Lower leg skin (tissue), 3 donors: Measurements from ENCODE around the gene SMIM1.

ENCODE experiments used
- POLR2A ChIP-seq, 2 donors: fragments of 450-650 bp; IDR thresholded peaks; one replicate each; pipeline ENCODE4 v1.6.1; 2016 to 2017; ENCODE audit warnings: antibody characterized with exemption in 2 of 2, mild to moderate bottlenecking in 1 of 2, moderate library complexity in 1 of 2
- TF ChIP-seq, protein P1 (sequence below), 3 donors: fragments of 450-650 bp; IDR thresholded peaks; one replicate each; pipeline ENCODE4 v1.5.1; 2016; ENCODE audit warnings: antibody characterized with exemption in 3 of 3, mild to moderate bottlenecking in 3 of 3, moderate library complexity in 2 of 3

DNA sequence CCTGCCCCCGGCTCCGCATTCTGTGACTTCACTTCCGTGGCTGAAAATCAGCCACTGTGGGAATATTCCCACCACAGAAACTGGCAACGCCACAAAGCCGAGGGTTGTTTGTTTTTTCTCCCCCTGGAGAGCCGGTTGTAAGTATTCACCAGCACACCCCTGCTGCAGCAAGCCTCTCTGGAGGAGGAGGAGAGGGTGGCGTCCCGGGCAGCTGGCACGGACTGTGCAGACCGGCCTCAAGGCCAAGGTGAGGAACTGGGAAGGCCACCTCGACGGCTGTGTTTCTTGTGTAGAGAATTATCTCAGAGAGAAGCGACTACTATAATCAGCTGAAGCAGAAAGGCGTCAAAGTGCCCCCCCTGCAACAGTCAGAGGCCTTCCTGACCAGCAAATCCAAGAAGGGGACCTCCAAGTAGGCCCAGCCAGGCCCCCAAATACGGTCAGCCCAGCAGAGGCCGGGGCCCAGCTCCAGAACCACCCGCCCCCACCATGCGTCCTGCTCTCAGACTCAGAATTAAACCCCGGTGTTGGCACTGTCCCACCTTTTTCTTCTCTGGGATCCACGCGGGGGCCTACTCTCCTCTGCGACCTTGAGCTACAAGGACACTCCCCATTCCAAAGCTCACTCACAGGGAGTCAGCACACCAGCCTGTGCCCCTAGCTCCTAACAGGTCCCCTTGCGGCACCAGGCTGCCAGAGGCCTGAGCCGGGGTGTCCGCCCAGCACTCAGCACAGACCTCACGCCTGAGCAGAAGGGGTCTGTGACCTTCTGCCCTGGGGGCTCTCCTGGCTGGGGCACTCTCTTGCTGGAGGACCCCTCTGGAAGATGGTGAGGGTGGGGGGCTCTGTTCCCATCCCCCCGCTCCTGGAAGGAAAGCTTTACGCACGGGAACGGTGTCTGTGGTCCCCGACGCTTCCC is 1.2 kb upstream of the SMIM1 start:
- TF ChIP-seq, protein P1, sequence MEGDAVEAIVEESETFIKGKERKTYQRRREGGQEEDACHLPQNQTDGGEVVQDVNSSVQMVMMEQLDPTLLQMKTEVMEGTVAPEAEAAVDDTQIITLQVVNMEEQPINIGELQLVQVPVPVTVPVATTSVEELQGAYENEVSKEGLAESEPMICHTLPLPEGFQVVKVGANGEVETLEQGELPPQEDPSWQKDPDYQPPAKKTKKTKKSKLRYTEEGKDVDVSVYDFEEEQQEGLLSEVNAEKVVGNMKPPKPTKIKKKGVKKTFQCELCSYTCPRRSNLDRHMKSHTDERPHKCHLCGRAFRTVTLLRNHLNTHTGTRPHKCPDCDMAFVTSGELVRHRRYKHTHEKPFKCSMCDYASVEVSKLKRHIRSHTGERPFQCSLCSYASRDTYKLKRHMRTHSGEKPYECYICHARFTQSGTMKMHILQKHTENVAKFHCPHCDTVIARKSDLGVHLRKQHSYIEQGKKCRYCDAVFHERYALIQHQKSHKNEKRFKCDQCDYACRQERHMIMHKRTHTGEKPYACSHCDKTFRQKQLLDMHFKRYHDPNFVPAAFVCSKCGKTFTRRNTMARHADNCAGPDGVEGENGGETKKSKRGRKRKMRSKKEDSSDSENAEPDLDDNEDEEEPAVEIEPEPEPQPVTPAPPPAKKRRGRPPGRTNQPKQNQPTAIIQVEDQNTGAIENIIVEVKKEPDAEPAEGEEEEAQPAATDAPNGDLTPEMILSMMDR (IDR thresholded peaks at IDR 0.05), result no peak
- no peak for TF ChIP-seq POLR2A (IDR thresholded peaks at IDR 0.05)
